Peyer's patch (tissue), 4 donors: ENCODE data around the gene EFHC2. TPM values are rescaled to one million over a fixed set of nuclear protein-coding genes. Genes with fewer than 3 reads are reported as not detected.
A peak's percentile ranks its signal among the peaks of the same experiment; 100 is the strongest.

Experiments
- DNase-seq, 3 donors: peaks; one replicate each; pipeline ENCODE4 v3.0.0-alpha.2; 2017 to 2019
- H3K27ac ChIP-seq, 4 donors: fragments of 200-600 bp; sonication (generic); one replicate each; pipeline ENCODE4 v1.5.1; 2016 to 2019
- H3K27me3 ChIP-seq, 2 donors: fragments of 200-600 bp; sonication (generic); one replicate each; pipeline ENCODE4 v1.5.1; 2019
- H3K36me3 ChIP-seq, 3 donors: fragments of 200-600 bp; sonication (generic); one replicate each; pipeline ENCODE4 v1.5.1; 2016 to 2019
- H3K4me1 ChIP-seq, 4 donors: fragments of 200-600 bp; sonication (generic); one replicate each; pipeline ENCODE4 v1.5.1; 2016 to 2019
- H3K4me3 ChIP-seq, 4 donors: fragments of 200-600 bp; sonication (generic); 1 replicate in 3 of 4; 2 replicates in 1 of 4; pipeline ENCODE4 v1.5.1; 2016 to 2019; ENCODE audit warnings: mild to moderate bottlenecking in 1 of 4
- H3K9me3 ChIP-seq, 4 donors: fragments of 200-600 bp; sonication (generic); one replicate each; pipeline ENCODE4 v1.5.1; 2016 to 2019; ENCODE audit warnings: mild to moderate bottlenecking in 1 of 4
- CTCF ChIP-seq, 6 experiments: fragments of 450-650 bp in 4 of 6; fragments of 200-600 bp in 2 of 6; sonication (generic) in 1 of 6; IDR thresholded peaks; one replicate each; pipeline ENCODE4 v1.5.1; 2017 to 2019; ENCODE audit warnings: antibody characterized with exemption in 6 of 6, mild to moderate bottlenecking in 3 of 6, moderate library complexity in 1 of 6
- POLR2A ChIP-seq, 2 donors: fragments of 450-650 bp; IDR thresholded peaks; one replicate each; pipeline ENCODE4 v1.5.1; 2017; ENCODE audit warnings: antibody characterized with exemption in 2 of 2, mild to moderate bottlenecking in 2 of 2, moderate library complexity in 2 of 2
- total RNA-seq, 4 donors: library from RNA; depleted of rRNA; stranded (reverse); fragments of >200 nt; gene quantifications; one replicate each; pipeline ENCODE4 v1.1.0, GENCODE V29; 2016

The EFHC2 gene
- total RNA-seq, 4 donors from 2014 or later = 1.3 to 3.7 (median 3.4) TPM; not detected in 1

- DNase-seq = no peak
- Histone ChIP-seq H3K4me1 (no peaks in the 10 kb centered on the region), H3K4me3 (no peak overlapping the region), H3K27ac (no peak overlapping the region), H3K36me3 (no peaks in the 10 kb centered on the region), H3K27me3 (no peaks in the 10 kb centered on the region), H3K9me3 (no peaks in the 10 kb centered on the region)
- TF ChIP-seq POLR2A (IDR thresholded peaks at IDR 0.05) (no peak), CTCF (IDR thresholded peaks at IDR 0.05) (no peak)
These were observed 111.4 kb downstream of the EFHC2 start for GRCh38 chrX:44232081-44232480.

- no peaks in the 10 kb centered on the region for H3K27me3 ChIP-seq
- TF ChIP-seq POLR2A (IDR thresholded peaks at IDR 0.05) (no peak), CTCF (IDR thresholded peaks at IDR 0.05) (no peak)
- H3K4me3 ChIP-seq = no peak overlapping the region
- no peaks in the 10 kb centered on the region for H3K4me1 ChIP-seq
- no peaks in the 10 kb centered on the region for H3K9me3 ChIP-seq
- no peak overlapping the region for H3K27ac ChIP-seq
- DNase-seq = no peak
- H3K36me3 ChIP-seq = no peaks in the 10 kb centered on the region
These were observed 114.9 kb downstream of the EFHC2 start for GRCh38 chrX:44228621-44229020.

- Histone ChIP-seq H3K4me3 (no peak overlapping the region), H3K36me3 (no peaks in the 10 kb centered on the region), H3K27ac (no peak overlapping the region), H3K4me1 (no peaks in the 10 kb centered on the region), H3K27me3 (no peaks in the 10 kb centered on the region), H3K9me3 (no peaks in the 10 kb centered on the region)
- TF ChIP-seq CTCF (IDR thresholded peaks at IDR 0.05) (no peak), POLR2A (IDR thresholded peaks at IDR 0.05) (no peak)
- no peak for DNase-seq
These were observed 115.5 kb downstream of the EFHC2 start for GRCh38 chrX:44227991-44228390.

- H3K27me3 ChIP-seq = no peaks in the 10 kb centered on the region
- no peaks in the 10 kb centered on the region for H3K36me3 ChIP-seq
- H3K4me1 ChIP-seq = no peaks in the 10 kb centered on the region
- no peak for TF ChIP-seq POLR2A (IDR thresholded peaks at IDR 0.05)
- TF ChIP-seq CTCF (IDR thresholded peaks at IDR 0.05) = no peak
- no peak overlapping the region for H3K4me3 ChIP-seq
- peak overlapping the region in 2 of 4 donors; percentile 17 to 65 for H3K27ac ChIP-seq
- DNase-seq = no peak
- H3K9me3 ChIP-seq = no peaks in the 10 kb centered on the region
These were observed 117.8 kb downstream of the EFHC2 start for GRCh38 chrX:44225667-44226066.

GRCh38 chrX:44224760-44225159 lies 118.7 kb downstream of the EFHC2 start:
- H3K27ac ChIP-seq = peak overlapping the region in 1 of 4 donors; percentile 35
- no peaks in the 10 kb centered on the region for H3K36me3 ChIP-seq
- no peaks in the 10 kb centered on the region for H3K9me3 ChIP-seq
- H3K27me3 ChIP-seq = no peaks in the 10 kb centered on the region
- H3K4me3 ChIP-seq = no peak overlapping the region
- peak in 2 of 3 donors; percentile 48 to 50 for DNase-seq
- TF ChIP-seq CTCF (IDR thresholded peaks at IDR 0.05) (no peak), POLR2A (IDR thresholded peaks at IDR 0.05) (no peak)
- H3K4me1 ChIP-seq = no peaks in the 10 kb centered on the region

- H3K9me3 ChIP-seq = no peaks in the 10 kb centered on the region
- DNase-seq = peak in 2 of 3 donors; percentile 35 to 56
- H3K4me3 ChIP-seq = no peak overlapping the region
- H3K4me1 ChIP-seq = no peaks in the 10 kb centered on the region
- H3K36me3 ChIP-seq = no peaks in the 10 kb centered on the region
- peak overlapping the region in 1 of 4 donors; percentile 25 for H3K27ac ChIP-seq
- H3K27me3 ChIP-seq = no peaks in the 10 kb centered on the region
- TF ChIP-seq POLR2A (IDR thresholded peaks at IDR 0.05) (no peak), CTCF (IDR thresholded peaks at IDR 0.05) (no peak)
These were observed 120.3 kb downstream of the EFHC2 start for GRCh38 chrX:44223150-44223549.
